ENCODE data around the gene TADA2A. TPM values are rescaled to one million over a fixed set of nuclear protein-coding genes. Genes with fewer than 3 reads are reported as not detected.

The TADA2A gene
- total RNA-seq, 2 experiments from 2014 or later: 6.7 to 8.0 TPM

GRCh38 chr17:37361543-37361942, 45.1 kb upstream of the TADA2A start:
- peaks cover 16% of the 10 kb centered on the region for H3K4me1 ChIP-seq (ENCODE audit: insufficient read depth, low read length)
- TF ChIP-seq, protein P1, sequence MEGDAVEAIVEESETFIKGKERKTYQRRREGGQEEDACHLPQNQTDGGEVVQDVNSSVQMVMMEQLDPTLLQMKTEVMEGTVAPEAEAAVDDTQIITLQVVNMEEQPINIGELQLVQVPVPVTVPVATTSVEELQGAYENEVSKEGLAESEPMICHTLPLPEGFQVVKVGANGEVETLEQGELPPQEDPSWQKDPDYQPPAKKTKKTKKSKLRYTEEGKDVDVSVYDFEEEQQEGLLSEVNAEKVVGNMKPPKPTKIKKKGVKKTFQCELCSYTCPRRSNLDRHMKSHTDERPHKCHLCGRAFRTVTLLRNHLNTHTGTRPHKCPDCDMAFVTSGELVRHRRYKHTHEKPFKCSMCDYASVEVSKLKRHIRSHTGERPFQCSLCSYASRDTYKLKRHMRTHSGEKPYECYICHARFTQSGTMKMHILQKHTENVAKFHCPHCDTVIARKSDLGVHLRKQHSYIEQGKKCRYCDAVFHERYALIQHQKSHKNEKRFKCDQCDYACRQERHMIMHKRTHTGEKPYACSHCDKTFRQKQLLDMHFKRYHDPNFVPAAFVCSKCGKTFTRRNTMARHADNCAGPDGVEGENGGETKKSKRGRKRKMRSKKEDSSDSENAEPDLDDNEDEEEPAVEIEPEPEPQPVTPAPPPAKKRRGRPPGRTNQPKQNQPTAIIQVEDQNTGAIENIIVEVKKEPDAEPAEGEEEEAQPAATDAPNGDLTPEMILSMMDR (IDR thresholded peaks at IDR 0.05): no peak
- peaks cover 21% of the 10 kb centered on the region for H3K4me1 Mint-ChIP-seq (ENCODE audit: low read depth)
- H3K4me3 ChIP-seq (ENCODE audit: low read length): no peak overlapping the region
- ChIA-PET POLR2A (no interaction called here), CTCF (interaction anchor here (0.7 to 4.2 kb wide), 2 partner anchors 12 to 37 kb away, joined by 3 to 32 read pairs; no protein-coding TSS in a partner anchor)
- DNase-seq (no peak), ATAC-seq (ENCODE audit: poor library complexity) (no peak)
- H3K27ac Mint-ChIP-seq: no peak overlapping the region
- no peak overlapping the region for H3K27ac ChIP-seq (ENCODE audit: low read depth in 1 of 2, low read length in 2 of 2)
- H3K27me3 ChIP-seq (ENCODE audit: control insufficient read depth in 1 of 2, insufficient read depth in 2 of 2, low read length in 2 of 2): no peaks in the 10 kb centered on the region
- H3K27me3 Mint-ChIP-seq: no peaks in the 10 kb centered on the region
- intact Hi-C loops (cut with DNase I, micrococcal nuclease): loop anchor here in 1 of 2 experiments (2.0 to 5.0 kb wide), 2 partner anchors 45 to 126 kb away; partner anchors contain the start of genes ACACA, DUSP14 and TADA2A
- no peaks in the 10 kb centered on the region for H3K9me3 ChIP-seq (ENCODE audit: control insufficient read depth in 1 of 2, insufficient read depth in 1 of 2, low read length in 2 of 2)
- H3K9me3 Mint-ChIP-seq: no peaks in the 10 kb centered on the region
- no peaks in the 10 kb centered on the region for H3K36me3 ChIP-seq (ENCODE audit: insufficient read depth, low read length)
- peak overlapping the region; percentile 49 for H3K4me3 Mint-ChIP-seq
- H3K36me3 Mint-ChIP-seq (ENCODE audit: low read depth): no peaks in the 10 kb centered on the region

DNA sequence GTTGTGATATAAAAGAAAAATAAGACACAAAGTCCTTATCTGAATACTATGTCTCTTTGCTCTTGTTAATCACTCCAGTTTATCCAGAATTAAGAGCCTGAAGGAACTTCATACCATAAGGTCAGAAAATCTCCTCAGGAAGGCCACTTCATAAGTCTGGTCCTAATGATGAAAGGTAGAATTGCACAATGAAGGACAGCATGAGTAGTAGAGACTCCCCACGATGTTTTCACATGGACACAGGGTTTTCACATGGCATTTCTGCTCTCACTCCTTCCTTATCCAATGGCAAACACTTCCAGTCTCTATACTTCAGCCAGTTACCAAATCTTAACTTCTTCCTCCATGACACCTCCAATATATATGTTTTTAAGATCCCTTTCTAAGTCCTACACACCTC, 41.1 kb upstream of the TADA2A start:
- intact Hi-C loops (cut with DNase I, micrococcal nuclease): no loop called here
- Mint-ChIP-seq H3K4me1 (ENCODE audit: low read depth) (no peaks in the 10 kb centered on the region), H3K27me3 (no peaks in the 10 kb centered on the region), H3K27ac (no peak overlapping the region), H3K9me3 (no peaks in the 10 kb centered on the region), H3K36me3 (ENCODE audit: low read depth) (no peaks in the 10 kb centered on the region), H3K4me3 (no peak overlapping the region)
- POLR2A ChIA-PET: no interaction called here
- Histone ChIP-seq H3K27ac (ENCODE audit: low read depth in 1 of 2, low read length in 2 of 2) (no peak overlapping the region), H3K9me3 (ENCODE audit: control insufficient read depth in 1 of 2, insufficient read depth in 1 of 2, low read length in 2 of 2) (no peaks in the 10 kb centered on the region), H3K4me1 (ENCODE audit: insufficient read depth, low read length) (no peaks in the 10 kb centered on the region), H3K27me3 (ENCODE audit: control insufficient read depth in 1 of 2, insufficient read depth in 2 of 2, low read length in 2 of 2) (no peaks in the 10 kb centered on the region), H3K36me3 (ENCODE audit: insufficient read depth, low read length) (no peaks in the 10 kb centered on the region), H3K4me3 (ENCODE audit: low read length) (no peak overlapping the region)
- CTCF ChIA-PET: no interaction called here
- ATAC-seq (ENCODE audit: poor library complexity) (no peak), DNase-seq (no peak)
- TF ChIP-seq, protein P1 (IDR thresholded peaks at IDR 0.05): no peak

DNA sequence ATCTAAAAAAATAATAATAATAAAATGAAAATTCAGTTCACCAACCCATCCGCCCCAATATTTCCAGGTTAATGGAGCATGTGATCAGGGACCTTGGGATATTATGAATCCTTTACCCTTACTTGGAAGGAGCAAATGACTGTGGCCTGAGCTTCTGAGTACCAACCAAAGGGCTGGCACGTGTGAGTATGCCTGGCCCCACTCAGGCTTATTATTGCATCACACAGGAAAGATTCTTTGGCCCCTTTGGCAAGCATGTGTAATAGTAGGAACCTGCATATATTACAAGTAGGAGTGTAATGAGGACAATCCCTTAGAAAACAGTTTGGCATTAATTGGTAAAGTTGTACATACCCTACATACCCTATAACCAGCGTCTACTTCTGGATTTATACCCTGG, 38.1 kb upstream of the TADA2A start:
- no peaks in the 10 kb centered on the region for H3K9me3 Mint-ChIP-seq
- Histone ChIP-seq H3K4me1 (ENCODE audit: insufficient read depth, low read length) (peaks cover 3% of the 10 kb centered on the region), H3K27ac (ENCODE audit: low read depth in 1 of 2, low read length in 2 of 2) (no peak overlapping the region), H3K36me3 (ENCODE audit: insufficient read depth, low read length) (no peaks in the 10 kb centered on the region), H3K27me3 (ENCODE audit: control insufficient read depth in 1 of 2, insufficient read depth in 2 of 2, low read length in 2 of 2) (no peaks in the 10 kb centered on the region), H3K9me3 (ENCODE audit: control insufficient read depth in 1 of 2, insufficient read depth in 1 of 2, low read length in 2 of 2) (no peaks in the 10 kb centered on the region), H3K4me3 (ENCODE audit: low read length) (no peak overlapping the region)
- TF ChIP-seq, protein P1 (IDR thresholded peaks at IDR 0.05): no peak
- H3K4me1 Mint-ChIP-seq (ENCODE audit: low read depth): peaks cover 4% of the 10 kb centered on the region
- no peak overlapping the region for H3K4me3 Mint-ChIP-seq
- ChIA-PET CTCF (no interaction called here), POLR2A (no interaction called here)
- ATAC-seq (ENCODE audit: poor library complexity) (no peak), DNase-seq (no peak)
- no peak overlapping the region for H3K27ac Mint-ChIP-seq
- intact Hi-C loops (cut with DNase I, micrococcal nuclease): no loop called here
- no peaks in the 10 kb centered on the region for H3K27me3 Mint-ChIP-seq
- H3K36me3 Mint-ChIP-seq (ENCODE audit: low read depth): no peaks in the 10 kb centered on the region
